Measurements from ENCODE around the gene CNTLN. TPM values are rescaled to one million over a fixed set of nuclear protein-coding genes. Genes with fewer than 3 reads are reported as not detected.

The CNTLN gene
- total RNA-seq, 1 experiment from 2014 or later: 6.7 TPM

DNA sequence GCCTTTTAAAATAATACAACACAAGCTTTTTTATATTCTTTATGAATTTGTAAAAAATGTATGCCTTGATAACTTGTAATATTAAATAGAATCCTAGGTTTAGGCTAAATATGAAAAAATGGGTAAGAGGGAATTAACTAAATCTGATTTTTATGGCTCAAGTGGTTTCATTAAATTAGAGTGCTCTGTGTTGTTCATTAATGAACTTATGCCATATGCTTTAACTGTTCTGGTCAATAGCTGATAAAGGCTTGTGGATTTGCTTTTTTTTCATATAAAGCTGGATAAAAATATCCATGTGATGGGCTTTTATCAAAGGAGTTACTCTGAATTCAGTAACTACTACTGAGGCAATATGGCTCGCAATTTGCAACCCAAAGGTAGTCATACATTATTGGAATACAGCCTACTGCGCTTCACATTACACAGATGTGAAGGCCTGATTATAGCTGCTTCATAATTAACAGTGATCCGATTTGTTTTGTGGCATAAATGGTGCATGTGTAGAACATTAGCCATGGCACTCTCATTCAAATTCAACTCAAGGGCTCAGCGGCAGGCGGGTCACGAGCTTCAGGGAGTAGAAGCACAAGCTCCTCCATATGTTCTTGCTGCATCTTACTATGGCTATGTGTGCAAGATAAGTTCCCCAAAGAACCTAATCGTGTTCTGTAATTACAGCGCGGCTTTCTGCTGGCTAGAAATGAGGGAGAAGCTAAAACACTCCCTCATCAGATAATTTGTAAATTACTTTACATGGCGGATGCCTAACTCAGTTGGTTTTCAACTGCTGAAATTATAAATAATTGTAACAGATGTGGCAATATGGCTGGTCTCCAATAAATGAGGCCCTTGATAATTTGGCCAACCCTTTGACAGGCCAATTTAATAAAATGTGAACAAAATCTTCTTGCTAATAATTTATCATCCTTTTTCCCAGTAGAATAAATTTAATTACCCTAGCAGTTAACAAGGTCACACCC lies 188.3 kb downstream of the CNTLN start:
- ChIA-PET CTCF (interaction anchor here (0.6 to 0.7 kb wide), 2 partner anchors 23 to 106 kb away, joined by 3 to 7 read pairs; no protein-coding TSS in a partner anchor), POLR2A (no interaction called here)
- DNase-seq (ENCODE audit: unreplicated experiment): no peak
- Mint-ChIP-seq H3K36me3 (ENCODE audit: insufficient read depth, unreplicated experiment) (peaks cover 6% of the 10 kb centered on the region), H3K9me3 (ENCODE audit: unreplicated experiment) (no peaks in the 10 kb centered on the region), H3K4me1 (ENCODE audit: insufficient read depth, unreplicated experiment) (peaks cover 8% of the 10 kb centered on the region), H3K4me3 (ENCODE audit: unreplicated experiment) (no peak overlapping the region), H3K27me3 (ENCODE audit: insufficient read depth, unreplicated experiment) (no peaks in the 10 kb centered on the region), H3K27ac (ENCODE audit: low read depth, unreplicated experiment) (no peak overlapping the region)
- BruUV-seq (replicated peaks): no TSS peak
- TF ChIP-seq, protein P1, sequence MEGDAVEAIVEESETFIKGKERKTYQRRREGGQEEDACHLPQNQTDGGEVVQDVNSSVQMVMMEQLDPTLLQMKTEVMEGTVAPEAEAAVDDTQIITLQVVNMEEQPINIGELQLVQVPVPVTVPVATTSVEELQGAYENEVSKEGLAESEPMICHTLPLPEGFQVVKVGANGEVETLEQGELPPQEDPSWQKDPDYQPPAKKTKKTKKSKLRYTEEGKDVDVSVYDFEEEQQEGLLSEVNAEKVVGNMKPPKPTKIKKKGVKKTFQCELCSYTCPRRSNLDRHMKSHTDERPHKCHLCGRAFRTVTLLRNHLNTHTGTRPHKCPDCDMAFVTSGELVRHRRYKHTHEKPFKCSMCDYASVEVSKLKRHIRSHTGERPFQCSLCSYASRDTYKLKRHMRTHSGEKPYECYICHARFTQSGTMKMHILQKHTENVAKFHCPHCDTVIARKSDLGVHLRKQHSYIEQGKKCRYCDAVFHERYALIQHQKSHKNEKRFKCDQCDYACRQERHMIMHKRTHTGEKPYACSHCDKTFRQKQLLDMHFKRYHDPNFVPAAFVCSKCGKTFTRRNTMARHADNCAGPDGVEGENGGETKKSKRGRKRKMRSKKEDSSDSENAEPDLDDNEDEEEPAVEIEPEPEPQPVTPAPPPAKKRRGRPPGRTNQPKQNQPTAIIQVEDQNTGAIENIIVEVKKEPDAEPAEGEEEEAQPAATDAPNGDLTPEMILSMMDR (IDR thresholded peaks at IDR 0.05; ENCODE audit: unreplicated experiment): no peak
- intact Hi-C loops (cut with micrococcal nuclease): no loop called here

DNA sequence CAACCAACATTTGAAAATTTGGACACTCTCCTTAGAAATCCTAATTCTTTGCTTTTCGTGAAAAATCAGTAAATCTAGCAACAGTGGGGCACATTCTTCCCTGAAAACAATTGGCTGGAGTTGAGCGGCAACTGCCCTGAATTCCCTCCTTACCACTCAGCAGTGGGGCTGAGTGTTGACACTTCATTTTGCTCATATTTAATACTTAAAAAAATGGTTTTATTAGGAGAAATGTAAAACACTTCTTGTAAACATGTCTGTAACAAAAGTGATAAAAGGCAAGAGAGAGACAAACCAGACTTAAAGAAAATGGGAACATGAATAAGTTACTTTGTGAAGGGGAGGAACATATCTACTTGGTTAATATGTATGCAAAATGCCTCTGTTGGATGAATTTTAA lies 193.5 kb downstream of the CNTLN start:
- H3K27ac Mint-ChIP-seq (ENCODE audit: low read depth, unreplicated experiment): no peak overlapping the region
- ChIA-PET CTCF (no interaction called here), POLR2A (no interaction called here)
- no peak for DNase-seq (ENCODE audit: unreplicated experiment)
- H3K4me1 Mint-ChIP-seq (ENCODE audit: insufficient read depth, unreplicated experiment): no peaks in the 10 kb centered on the region
- BruUV-seq (replicated peaks): no TSS peak
- H3K36me3 Mint-ChIP-seq (ENCODE audit: insufficient read depth, unreplicated experiment): peaks cover 6% of the 10 kb centered on the region
- intact Hi-C loops (cut with micrococcal nuclease): no loop called here
- H3K9me3 Mint-ChIP-seq (ENCODE audit: unreplicated experiment): no peaks in the 10 kb centered on the region
- H3K27me3 Mint-ChIP-seq (ENCODE audit: insufficient read depth, unreplicated experiment): no peaks in the 10 kb centered on the region
- TF ChIP-seq, protein P1 (IDR thresholded peaks at IDR 0.05; ENCODE audit: unreplicated experiment): no peak
- no peak overlapping the region for H3K4me3 Mint-ChIP-seq (ENCODE audit: unreplicated experiment)

DNA sequence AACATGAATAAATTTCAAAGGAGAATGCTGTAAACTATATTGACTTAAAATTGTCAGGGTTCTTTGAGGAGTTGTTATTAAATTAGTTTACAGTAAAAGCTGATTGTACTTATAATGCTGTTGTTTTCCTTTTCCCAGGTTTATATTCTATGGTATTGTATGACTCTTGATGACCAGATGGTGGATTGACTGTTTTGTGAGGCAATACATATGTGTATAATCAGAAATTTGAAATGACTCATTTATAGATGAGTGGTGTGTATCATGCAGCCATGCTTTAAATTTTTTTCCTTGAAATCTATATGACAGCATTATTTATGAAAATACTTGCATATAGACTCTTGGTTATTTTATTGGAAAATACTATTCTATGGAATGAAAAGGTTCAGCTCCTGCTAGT lies 195.3 kb downstream of the CNTLN start:
- H3K36me3 Mint-ChIP-seq (ENCODE audit: insufficient read depth, unreplicated experiment): peaks cover 6% of the 10 kb centered on the region
- H3K4me3 Mint-ChIP-seq (ENCODE audit: unreplicated experiment): no peak overlapping the region
- DNase-seq (ENCODE audit: unreplicated experiment): peak; percentile 4
- TF ChIP-seq, protein P1 (IDR thresholded peaks at IDR 0.05; ENCODE audit: unreplicated experiment): no peak
- BruUV-seq (replicated peaks): no TSS peak
- no peaks in the 10 kb centered on the region for H3K27me3 Mint-ChIP-seq (ENCODE audit: insufficient read depth, unreplicated experiment)
- POLR2A ChIA-PET: no interaction called here
- H3K9me3 Mint-ChIP-seq (ENCODE audit: unreplicated experiment): no peaks in the 10 kb centered on the region
- no peak overlapping the region for H3K27ac Mint-ChIP-seq (ENCODE audit: low read depth, unreplicated experiment)
- CTCF ChIA-PET: interaction anchor here (0.6 kb wide), 1 partner anchor 667 kb away, joined by 4 read pairs; no protein-coding TSS in a partner anchor
- intact Hi-C loops (cut with micrococcal nuclease): no loop called here
- H3K4me1 Mint-ChIP-seq (ENCODE audit: insufficient read depth, unreplicated experiment): no peaks in the 10 kb centered on the region

DNA sequence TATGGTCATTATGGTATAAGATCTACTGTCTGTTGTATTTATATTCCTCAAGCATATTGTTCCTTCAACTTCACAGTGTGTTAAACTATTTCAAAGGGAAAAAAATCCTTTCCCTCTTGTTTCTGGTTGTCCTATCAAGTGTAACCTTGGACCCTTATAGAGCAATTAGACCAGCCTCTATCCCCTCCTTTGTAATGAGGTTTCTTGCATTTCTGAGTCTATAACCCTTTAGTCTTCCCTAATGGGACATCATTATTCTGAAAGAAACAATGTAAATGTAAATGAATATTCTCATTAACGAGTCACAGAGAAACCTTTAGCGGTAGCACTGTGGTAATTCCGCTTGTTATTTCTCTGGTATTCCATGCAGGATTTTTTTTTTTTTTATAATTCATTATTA lies 197.3 kb downstream of the CNTLN start:
- H3K27ac Mint-ChIP-seq (ENCODE audit: low read depth, unreplicated experiment): no peak overlapping the region
- intact Hi-C loops (cut with micrococcal nuclease): no loop called here
- TF ChIP-seq, protein P1 (IDR thresholded peaks at IDR 0.05; ENCODE audit: unreplicated experiment): no peak
- H3K9me3 Mint-ChIP-seq (ENCODE audit: unreplicated experiment): no peaks in the 10 kb centered on the region
- CTCF ChIA-PET: interaction anchor here (0.6 kb wide), 1 partner anchor 200 kb away, joined by 3 read pairs; no protein-coding TSS in a partner anchor
- H3K4me1 Mint-ChIP-seq (ENCODE audit: insufficient read depth, unreplicated experiment): no peaks in the 10 kb centered on the region
- no peaks in the 10 kb centered on the region for H3K27me3 Mint-ChIP-seq (ENCODE audit: insufficient read depth, unreplicated experiment)
- peaks cover 5% of the 10 kb centered on the region for H3K36me3 Mint-ChIP-seq (ENCODE audit: insufficient read depth, unreplicated experiment)
- no peak for DNase-seq (ENCODE audit: unreplicated experiment)
- no TSS peak for BruUV-seq (replicated peaks)
- POLR2A ChIA-PET: interaction anchor here (1.0 kb wide), 1 partner anchor 15 kb away, joined by 3 read pairs; no protein-coding TSS in a partner anchor
- H3K4me3 Mint-ChIP-seq (ENCODE audit: unreplicated experiment): no peak overlapping the region
